HG03354 (cell line): Measurements from ENCODE around the gene LIN9.
"Not testable (repeated sequence)": the region's sequence is repeated elsewhere in the genome, so short reads cannot be mapped to it uniquely, and the experiment has no call there.

Source experiments
- ATAC-seq: cut with Tn5 transposase; IDR thresholded peaks from one replicate; pipeline ENCODE4 v1.9.1; 2021; ENCODE audit warnings: mild to moderate bottlenecking; ENCODE audit not compliant: unreplicated experiment, poor library complexity, severe bottlenecking

Gene LIN9

DNA sequence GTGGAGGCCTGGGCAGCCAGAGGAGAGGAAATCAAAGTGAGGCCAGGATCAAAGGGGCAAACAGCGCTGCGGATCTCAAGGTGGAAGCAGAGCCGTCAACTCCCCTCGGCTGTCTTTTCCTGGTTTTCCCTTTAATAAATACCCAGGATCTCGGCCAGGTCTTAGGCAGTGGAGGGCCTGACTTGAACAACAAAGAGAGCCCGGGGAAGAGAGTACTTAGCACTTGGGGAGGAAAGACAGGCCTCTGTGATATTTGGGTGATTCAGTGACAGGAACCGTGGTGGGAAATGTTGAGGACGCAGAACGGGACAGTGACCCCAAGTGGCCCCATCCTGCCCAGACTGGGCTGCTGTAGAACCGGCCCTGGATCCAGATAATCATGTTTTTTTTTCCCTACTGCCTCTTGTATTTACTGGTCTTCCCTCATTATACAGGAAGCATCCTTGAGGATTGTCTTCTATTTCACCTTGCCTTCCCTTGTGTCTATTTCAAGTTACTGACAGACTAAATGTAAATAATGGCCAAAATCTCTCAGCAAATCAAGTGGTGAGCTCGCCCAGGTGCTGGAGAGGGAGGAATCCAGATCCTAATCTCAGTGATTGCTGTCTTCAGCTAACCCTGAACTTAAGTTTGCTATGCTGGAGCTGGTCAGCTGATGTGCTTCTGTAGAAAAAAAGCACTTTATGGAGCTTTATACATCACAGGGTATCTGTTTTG is 88.3 kb downstream of the LIN9 start:
- no peak for ATAC-seq

DNA sequence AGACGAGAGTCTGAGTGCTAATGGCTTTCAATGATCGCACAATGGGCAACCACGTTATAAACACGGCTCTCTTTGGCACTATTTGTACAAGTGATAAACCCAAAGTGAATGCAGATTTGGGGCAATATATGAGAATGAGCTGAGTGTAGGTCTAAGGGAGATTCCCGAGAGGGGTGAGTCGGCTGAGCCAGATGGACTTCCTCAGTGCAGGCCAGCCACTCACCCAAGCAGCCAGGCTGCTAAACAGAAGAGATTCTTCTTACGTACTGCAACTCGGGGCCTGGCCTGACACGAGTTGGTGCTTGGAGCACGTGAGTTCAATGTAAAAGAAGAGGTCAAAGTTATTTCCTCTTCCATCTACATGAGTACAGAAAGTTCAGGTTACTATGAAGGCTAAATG is 91.7 kb downstream of the LIN9 start:
- no peak for ATAC-seq

DNA sequence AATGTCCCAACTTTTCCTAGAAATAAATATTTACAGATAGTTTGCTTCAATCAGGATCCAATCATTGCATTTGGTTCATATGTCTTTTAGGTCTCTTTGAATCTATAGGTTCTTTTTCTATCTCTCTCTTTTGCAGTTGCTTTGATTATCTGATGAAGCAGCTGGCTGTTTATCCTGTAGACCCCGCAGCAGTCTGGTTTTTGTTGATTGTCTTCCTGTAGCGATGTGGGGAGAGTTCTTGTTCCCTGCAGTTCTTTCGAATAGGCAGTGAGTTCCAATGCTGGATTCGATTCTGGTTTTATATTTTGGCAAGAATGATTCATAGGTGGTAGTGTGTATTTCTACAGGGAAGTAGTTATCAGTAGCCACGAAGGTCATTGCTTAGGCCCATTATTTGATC is 92.9 kb downstream of the LIN9 start:
- no peak for ATAC-seq

DNA sequence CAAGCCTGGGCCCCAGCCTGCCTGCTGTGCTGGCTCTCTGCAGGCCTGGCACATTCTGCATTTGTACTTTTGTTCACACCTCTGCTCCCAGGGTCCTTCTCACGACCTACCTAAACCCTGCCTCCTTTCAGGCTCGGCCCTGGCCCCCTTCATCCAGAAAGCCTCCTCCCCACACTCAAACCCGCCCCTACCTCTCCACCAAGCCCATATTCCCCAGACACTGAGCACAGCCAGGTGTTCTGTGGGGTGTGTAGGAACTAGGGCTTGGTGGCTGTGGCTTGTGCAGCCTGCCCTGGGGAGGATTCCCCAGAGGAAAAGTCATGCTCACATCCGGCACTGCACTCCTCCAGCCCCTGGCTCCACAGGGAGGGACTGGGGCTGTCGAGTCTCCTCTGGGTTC is 93.7 kb downstream of the LIN9 start:
- no peak for ATAC-seq

DNA sequence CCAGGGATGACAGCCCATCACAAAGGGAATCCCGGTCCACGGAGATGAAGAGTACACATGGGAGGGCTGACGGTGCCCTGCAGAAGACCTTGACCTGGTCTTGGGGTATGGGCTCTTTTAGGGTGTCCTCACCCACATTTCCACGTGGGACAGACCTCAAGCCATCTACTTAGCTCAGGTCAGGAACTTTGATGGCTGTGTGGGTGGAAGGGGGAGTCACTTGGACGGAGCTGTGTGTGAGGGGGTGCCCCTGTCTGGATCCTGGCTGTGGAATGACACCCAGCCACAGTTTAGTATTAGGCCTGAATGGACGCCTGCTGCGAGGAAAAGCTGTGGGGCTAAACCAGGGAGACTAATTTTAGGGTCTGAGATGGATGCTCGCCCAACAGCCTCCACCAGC is 96.4 kb downstream of the LIN9 start:
- ATAC-seq: no peak

DNA sequence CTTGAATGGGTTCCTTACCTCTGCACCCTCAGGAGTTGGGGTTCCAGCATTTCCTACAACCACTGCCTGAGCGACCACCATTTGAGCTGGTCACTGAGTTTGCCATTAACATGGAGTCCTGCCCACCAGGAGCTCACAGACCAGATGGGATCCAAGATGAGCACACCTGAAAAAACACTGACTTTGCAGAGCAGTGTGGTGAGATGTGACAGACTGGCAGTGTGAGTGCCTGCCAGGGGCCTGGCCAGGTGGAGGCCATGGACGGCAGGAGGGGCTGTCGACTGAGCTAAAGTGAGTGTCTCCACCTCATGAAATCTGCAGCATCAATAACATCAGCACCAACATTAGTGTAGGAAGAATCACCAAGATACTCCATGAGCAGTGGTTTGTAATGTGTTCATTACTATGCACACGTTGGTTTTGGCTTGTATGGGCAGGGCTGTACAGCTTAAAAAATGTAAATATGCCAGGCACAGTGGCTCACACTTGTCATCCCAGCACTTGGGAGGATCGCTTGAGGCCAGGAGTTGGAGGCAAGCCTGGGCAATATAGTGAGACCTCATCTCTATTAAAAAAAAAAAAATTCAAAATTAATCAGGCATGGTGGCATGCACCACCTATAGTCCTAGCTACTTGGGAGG is 97.7 kb downstream of the LIN9 start:
- ATAC-seq: no peak

DNA sequence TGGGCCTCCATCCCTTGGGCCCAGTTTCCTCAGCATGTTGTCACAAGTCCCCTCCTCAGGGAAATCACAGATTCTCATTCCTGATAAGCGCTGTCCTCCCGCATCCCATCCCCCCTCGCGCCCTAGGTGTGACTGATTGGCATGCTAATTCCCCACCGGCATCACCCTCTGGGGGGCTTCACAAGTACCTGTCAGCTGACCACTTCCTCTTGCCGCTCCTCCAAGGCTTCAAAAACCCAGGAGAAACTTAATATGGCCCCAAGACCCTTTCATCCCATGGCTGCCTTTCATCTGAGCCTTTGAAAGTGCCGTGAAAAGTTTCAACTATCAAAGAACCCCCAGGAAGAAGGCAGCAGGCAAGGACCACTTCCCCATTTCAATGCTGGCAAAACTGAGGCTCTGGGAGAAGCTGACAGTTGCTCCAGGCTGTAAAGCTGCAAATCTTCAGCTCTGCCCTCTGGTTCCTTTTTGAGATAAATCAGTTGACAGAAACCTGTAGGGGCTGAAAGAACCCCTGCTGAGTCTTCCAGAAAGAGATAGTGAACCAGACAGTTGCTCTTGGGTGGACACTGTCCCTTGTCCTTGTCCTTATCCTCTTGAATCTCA is 98.3 kb downstream of the LIN9 start:
- no peak for ATAC-seq

DNA sequence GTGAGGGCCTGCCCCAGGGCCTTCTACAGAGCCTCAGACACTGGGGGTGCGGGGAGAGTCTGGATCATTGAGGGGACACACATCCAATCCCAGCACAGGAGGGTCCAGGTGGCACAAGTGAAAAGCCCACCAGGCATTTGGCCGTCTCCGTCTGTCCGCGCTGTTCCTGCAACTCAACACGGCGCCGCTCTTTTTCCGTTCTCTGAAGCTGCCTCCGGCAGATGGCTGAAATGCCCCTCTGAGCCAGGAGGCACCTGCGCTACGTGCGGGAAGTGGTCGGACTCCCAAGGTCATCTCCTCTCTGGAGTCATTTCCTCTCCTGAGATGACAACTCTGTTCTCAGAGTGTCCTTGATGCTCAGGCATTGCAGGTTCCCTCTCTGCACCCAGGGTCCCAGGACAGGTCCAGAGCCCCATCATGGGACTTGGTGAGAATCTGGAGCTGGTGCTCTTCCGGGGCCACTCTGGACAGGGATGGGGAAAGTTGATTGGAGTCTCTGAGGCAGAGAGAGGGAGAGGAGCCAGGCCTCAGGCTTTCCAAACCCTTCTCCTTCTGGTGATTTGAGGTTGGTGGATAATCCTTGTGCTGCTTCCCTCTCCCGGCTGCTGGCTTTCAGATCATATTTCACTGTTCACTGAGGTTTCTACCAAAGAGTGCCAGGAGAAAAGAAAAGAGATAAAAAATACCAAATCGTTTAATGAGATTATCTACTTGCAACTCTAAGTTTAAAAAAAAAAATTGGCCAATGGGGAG is 99.5 kb downstream of the LIN9 start:
- ATAC-seq: no peak

DNA sequence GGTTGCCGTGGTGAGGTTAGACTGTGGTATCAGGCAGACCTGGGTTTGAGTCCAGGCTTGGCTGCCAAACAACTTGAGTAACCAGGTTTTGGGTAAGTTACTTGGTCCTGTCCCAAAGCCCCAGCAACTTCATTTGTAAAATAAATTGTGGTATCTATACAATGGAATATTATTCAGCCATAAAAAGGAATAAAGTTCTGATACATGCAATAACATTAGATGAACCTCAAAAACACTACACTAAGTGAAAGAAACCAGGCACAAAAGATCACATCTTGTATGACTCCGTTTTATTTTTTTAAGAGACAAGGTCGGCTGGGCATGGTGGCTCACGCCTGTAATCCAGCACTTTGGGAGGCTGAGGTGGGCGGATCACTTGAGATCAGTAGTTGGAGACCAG is 101.9 kb downstream of the LIN9 start:
- ATAC-seq: no peak

DNA sequence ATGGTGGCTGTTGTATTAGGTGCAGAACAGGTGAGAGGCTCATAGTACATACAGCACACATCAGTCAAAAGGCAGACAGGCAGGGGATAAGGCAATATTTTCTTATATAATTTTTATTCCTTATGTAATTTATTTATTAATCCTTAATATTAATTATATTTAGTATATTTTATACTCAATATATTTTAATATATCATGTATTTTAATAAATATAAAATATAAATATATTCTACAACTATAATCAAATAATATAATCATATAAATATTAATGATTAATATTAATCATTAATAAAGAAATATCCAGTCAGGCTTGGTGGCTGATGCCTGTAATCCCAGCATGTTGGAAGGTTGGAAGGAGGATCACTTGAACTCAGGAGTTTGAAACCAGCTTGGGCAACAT is 104.8 kb downstream of the LIN9 start:
- ATAC-seq: no peak

DNA sequence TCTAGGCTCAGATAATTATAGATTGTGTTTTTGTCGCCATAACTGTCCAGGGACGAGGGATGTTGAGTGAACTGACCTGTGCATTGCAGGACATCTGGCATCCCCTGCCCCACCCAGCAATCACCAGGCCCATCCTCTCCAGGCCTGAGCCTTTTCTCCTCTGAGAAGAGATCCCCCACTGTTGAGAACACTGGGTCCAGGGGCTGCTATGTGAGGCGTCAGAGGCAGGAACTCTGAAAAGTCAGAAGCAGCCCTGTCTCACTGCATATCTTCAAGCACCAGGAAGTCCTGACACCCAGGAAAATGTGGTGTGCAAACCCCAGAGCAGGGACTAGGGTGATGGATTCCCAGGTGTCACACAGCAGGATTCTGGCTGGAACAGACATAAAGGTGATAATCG is 105.3 kb downstream of the LIN9 start:
- ATAC-seq: no peak

DNA sequence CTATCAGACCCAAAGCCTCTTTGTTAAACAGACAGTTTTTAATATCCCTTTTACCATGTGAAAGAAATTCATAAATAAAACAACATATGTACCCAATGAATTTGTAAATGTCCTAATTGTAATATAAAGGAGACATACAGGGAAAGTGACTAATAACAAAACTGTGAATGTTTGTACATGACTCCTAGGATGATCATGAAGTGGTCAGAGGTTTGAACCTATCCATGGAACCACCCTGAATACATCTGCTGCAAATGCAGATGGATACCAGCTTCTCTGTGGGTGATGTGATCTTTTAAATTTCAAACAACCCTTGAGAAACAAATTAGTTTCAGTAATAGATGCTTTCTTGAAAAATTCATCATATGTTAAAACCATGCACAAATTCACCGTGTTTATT is 105.7 kb downstream of the LIN9 start:
- no peak for ATAC-seq

DNA sequence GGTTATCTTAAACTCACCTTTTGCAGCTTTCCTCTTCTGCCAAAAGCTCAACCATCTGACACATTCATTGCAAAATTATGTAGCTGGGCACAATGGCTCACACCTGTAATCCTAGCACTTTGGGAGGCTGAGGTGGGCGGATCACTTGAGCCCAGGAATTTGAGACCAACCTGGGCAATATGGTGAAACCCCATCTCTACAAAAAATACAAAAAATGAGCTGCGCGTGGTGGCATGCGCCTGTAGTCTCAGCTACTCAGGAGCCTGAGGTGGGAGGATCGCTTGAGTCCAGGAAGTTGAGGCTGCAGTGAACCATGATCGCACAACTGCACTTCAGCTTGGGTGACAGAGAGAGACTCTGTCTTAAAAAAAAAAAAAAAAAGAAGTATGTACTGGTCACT is 106.3 kb downstream of the LIN9 start:
- ATAC-seq: not testable (repeated sequence)

DNA sequence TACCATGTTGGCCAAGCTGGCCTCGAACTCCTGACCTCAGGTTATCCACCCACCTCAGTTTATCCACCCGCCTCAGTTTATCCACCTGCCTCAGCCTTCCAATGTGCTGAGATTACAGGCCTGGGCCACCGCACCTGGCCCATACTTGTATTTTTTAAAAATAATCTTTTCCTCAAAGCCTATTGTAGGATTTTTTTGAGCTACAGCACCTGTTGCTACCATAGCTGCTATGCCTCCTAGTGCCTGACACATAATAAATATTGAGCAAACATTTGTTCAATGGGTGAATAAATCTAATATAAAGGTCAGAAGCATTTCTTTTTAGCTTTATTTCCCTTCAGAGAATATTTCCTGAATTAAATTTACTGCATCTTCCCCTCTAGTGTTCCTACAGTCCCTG is 106.7 kb downstream of the LIN9 start:
- ATAC-seq: no peak

DNA sequence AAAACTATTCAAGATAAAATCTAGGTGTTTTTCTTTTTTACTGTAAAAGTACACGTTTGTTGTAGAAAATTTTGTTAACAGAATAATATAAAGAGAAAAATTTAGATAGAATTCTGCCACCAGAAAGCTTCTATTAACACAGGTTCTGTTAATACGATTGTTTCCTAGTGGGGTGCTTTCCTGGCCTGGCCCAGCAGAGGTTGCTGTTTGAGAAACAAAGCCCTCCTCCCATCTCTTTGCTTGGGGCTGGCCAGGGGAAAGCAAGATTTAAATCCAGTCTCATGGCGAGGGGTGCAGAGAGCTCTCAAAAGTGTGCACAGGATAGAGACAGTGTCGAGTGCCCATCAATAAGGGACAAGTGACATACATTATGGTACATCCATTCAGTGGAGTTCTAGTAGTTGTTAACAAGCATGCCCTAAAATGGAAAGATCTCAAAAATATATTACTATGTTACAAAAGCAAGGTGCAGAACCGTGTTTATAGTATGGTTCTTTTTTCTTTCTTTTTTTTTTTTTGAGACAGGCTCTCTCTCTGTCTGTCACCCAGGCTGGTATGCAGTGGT is 107.9 kb downstream of the LIN9 start:
- ATAC-seq: no peak

DNA sequence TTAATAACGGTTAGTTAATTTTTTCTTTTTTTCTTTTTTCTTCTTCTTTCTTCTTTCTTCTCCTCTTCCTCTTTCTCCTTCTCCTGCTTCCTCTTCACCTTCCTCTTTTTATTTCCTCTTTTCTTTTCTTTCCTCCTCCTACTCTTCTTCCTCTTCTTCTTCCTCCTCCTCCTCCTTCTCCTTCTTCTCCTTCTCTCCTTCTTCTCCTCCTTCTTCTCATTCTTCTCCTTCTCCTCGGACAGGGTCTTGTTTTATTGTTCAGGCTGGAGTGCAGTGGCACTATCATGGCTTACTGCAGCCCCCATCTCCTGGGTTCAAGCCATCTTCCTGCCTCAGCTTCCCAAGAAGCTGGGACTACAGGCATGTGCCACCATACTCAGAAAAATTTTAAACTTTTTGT is 109.0 kb downstream of the LIN9 start:
- no peak for ATAC-seq

DNA sequence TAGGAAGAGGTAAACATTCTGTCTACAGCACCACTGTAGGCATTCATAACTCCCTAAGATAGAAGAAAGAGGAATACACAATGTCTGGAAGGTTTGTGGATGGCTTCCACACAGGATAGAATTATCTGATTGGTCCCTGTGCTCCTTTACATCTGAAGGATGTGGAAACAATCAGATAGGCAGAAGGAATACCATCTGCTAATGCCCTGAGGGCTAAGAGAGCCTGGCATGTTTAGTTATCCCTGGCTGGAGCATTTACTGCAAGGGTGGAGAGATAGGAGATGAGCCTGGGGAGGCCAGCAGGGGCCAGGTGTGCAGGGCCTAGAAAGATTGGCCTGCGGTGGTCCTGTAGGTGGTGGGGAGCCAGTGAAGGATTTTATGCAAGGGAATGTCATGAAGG is 113.8 kb downstream of the LIN9 start:
- no peak for ATAC-seq

DNA sequence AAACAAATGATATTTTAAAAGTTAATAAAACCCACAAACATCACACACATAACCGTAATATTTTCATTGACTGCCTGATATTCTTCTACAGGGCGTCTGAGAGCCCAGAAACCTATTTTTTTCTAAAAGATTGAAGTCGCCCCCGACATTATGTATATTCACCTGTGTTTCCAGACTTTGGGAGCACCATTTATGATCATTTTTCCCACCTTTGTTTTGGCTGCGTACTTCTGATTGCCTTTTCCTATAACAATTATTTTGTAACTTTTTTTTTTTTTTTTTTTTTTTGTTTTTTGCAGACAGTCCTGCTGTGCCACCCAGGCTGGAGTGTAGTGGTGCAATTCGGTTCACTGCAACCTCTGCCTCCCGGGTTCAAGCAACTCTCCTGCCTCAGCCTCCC is 121.6 kb downstream of the LIN9 start:
- no peak for ATAC-seq

DNA sequence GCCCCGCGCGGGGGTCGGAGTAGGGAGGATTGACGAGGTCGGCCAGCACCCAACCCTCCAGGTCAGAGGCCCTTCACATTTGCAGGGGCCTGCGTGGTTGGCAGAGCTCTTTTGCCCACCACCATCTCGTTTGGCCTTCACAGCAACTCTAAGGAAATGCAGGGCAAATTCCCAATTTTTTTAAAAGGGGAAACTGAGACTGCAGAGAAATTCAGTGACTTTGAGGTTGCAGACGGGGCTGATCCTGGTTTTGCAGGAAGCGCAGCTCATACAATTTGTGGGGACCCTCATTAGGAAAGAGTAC is 122.0 kb downstream of the LIN9 start:
- ATAC-seq: no peak

DNA sequence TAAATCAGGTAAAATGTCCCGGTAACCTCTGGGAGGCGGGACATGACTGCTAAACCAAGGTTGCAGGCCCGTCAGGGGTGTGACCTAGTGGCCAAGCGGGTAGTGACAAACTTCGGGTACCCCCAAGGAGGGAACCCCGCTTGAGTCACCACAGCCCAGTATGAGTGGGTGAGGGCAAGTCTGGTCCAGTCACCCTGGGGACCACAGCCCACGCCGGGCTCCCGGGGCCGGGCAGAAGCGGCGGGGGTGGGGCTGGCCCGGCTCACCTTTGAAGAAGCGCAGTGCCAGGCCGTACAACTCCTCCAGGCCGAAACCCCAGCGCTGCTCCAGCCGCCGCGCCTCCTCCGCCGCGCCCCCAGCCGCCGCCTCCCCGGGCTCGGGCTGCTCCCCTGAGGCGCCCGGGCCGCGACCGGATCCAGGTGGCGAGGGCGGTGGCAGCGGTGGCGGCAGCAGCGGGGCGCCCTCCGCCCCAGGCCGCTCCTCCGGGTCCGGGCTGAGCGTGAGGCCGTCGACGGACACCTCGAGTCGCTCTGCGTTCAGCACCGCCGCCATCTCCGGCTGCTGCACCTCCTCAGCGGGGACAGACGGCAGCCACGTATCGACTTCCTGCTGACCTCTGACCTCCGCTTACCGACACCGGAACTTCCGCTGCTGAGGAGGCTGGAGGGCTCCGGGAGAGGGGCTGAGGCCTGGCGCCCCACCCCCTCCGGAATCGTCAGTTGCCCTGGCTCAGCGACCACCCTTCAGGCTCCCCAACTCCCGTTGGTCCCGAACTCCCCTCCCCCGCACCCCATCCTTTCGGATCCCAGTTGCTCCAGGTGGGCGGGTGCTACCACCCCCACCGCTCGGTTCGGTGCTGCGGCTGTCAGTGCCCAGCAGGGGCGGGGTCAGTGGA is 122.6 kb downstream of the LIN9 start, which contains the start of gene ACBD3:
Gene ACBD3, minus strand, starts transcription at position 618 of the 895 bp plus-strand sequence. Its CDS starts 66 bp downstream, at position 552.
- peak; percentile 98 for ATAC-seq
